ENCODE data around the gene XPO4. TPM values are rescaled to one million over a fixed set of nuclear protein-coding genes. Genes with fewer than 3 reads are reported as not detected.
"Not testable (repeated sequence)": the region's sequence is repeated elsewhere in the genome, so short reads cannot be mapped to it uniquely, and the experiment has no call there.

Gene XPO4
- total RNA-seq, 1 experiment from 2014 or later = 25.2 TPM

DNA sequence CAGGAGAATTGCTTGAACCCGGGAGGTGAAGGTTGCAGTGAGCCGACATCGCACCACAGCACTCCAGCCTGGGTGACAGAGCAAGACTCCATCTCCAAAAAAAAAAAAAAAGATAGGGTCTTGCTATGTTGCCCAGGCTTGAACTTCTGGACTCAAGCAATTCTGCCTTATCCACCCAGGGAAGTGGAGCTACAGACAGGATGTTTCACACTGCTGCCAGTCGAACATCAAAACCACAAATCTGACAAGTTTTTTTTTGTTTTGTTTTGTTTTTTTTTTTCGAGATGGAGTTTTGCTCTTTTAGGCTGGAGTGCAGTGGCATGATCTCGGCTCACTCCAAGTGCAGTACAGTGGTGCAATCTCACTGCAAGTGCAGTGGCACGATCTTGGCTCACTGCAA, 10.8 kb downstream of the XPO4 start:
- DNase-seq (ENCODE audit: extremely low read depth, low read depth) = no peak

DNA sequence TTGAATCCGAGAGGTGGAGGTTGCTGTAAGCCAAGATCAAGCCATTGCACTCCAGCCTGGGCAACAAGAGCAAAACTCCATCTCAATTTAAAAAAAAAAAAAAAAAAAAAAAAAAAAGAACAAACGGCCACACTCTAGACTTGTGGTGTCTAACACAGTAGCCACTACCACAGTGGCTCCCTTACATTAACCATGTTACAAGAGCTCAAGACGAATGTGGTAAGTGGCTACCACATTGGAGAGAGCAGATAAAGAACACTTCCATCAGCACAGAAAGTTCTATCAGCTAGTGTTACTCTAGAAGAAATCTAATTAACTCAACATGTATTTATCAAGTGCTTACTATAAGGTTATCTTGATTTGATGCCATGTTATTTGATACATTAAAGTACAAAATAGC, 11.5 kb downstream of the XPO4 start:
- DNase-seq (ENCODE audit: extremely low read depth, low read depth) = no peak

DNA sequence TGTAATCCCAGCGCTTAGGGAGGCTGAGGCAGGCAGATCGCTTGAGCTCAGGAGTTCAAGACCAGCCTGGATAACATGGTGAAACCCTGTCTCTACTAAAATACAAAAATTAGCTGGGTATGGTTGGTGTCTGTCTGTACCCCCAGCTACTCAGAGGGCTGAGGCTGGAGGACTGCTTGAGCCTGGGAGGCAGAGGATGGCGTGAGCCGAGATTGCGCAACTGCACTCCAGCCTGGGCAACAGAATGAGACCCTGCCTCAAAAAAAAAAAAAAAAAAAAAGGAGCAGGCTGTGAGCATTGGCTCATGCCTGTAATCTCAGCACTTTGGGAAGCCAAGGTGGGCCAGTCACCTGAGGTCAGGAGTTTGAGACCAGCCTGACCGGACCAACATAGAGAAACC, 12.0 kb downstream of the XPO4 start:
- not testable (repeated sequence) for DNase-seq (ENCODE audit: extremely low read depth, low read depth)

DNA sequence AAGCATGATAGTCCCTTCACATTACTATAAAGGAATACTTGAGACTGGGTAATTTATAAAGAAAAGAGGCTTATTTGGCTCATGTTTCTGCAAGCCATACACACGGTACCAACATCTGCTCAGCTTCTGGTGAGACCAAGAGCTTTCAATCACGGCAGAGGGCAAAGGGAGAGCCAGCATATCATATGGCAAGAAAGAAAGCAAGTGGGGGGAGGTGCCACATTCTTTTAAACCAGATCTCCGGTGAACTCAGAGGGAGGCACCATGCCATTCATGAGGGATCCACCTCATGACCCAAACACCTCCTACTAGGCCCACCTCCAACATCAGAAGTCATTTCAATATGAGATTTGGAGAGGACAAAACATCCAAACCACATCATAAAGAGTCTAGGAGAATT, 20.3 kb downstream of the XPO4 start:
- DNase-seq (ENCODE audit: extremely low read depth, low read depth) = no peak

DNA sequence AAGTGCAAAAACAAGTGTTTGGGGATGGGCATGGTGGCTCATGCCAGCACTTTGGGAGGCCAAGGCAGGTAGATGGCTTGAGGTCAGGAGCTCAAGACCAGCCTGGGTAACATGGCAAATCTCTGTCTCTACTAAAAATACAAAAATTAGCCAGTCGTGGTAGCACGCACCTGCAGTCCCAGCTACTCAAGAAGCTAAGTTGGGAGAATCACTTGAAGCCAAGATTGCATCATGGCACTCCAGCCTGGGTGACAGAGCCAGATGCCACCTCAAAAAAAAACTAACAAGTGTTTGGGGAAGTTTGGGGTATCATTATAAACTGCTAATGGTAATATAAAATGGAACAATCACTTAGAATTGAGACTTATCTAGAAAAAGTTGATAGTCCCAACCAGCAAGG, 24.6 kb downstream of the XPO4 start:
- no peak for DNase-seq (ENCODE audit: extremely low read depth, low read depth)

DNA sequence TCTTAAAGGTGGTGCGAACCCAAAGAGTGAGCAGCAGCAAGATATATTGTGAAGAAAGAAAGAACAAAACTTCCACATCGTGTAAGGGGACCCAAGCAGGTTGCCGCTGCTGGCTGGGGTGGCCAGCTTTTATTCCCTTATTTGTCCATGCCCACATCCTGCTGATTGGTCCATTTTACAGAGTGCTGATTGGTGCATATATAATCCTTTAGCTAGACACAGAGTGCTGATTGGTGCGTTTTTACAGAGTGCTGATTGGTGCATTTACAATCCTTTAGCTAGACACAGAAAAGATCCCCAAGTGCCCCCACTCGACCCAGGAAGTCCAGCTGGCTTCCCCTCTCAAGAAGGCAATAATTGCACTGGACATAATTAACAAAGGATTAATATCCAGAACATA, 25.7 kb downstream of the XPO4 start:
- not testable (repeated sequence) for DNase-seq (ENCODE audit: extremely low read depth, low read depth)

DNA sequence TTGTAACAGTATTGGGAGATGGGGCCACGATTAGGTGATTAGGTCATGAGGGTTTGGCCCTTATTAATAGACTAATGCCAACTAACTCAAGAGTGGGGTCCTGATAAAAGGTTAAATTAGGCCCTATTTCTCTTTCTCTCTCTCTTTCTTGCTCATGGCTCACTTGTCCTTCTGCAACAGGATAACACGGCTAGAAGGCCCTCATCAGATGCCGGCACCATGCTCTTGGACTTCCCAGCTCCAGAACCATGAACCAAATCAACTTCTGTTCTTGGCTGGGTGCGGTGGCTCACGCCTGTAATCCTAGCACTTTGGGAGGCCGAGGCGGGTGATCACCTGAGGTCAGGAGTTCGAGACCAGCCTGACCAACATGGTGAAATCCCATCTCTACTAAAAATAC, 28.1 kb downstream of the XPO4 start:
- DNase-seq (ENCODE audit: extremely low read depth, low read depth) = not testable (repeated sequence)

DNA sequence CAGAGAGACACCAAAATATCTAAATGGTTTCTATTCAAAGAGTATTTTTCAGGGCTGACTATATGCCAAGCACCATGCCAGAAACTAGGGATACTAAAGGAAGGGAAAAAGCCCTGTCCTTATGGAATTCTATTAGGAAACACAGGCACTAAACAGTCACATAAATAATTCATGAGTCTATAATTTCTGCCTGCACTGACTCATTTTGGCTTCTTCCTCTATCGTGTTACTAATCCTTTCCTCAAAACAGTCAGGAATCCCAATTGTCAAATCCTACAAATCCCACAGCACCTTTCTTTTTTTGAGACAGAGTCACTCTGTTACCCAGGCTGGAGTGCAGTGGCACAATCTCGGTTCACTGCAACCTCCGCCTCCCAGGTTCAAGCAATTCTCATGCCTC, 29.2 kb downstream of the XPO4 start:
- no peak for DNase-seq (ENCODE audit: extremely low read depth, low read depth)

DNA sequence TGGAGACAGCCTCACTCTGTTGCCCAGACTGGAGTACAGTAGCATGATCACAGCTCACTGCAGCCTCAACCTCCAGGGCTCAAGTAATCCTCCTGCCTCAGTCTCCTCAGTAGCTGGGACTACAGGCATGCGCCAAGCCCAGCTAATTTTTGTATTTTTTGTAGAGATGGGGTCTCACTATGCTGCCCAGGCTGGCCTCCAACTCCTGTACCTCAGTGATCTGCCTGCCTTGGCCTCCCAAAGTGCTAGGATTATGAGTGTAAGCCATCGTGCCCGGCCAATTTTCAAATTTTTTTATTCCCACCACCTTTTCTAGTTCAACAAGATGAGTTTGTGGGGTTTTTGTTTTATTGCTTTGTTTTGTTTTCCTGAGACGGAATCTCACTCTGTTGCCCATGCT, 31.7 kb downstream of the XPO4 start:
- DNase-seq (ENCODE audit: extremely low read depth, low read depth) = no peak

DNA sequence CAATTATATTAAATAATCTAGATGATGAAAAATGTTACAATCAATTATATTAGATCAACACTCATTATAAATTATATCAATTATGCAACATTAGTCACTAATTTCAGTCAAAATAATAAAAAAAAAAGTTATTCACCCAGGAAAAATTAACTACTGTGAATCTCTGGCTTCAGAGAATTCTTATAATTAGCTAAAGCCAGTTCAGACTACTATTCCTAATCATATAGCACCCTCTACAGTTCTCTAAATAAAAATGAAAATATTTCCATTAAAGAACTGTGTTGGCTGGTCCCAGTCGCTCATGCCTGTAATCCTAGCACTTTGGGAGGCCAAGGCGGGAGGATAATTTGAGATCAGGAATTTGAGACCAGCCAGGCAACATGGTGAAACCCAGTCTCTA, 33.0 kb downstream of the XPO4 start:
- no peak for DNase-seq (ENCODE audit: extremely low read depth, low read depth)

DNA sequence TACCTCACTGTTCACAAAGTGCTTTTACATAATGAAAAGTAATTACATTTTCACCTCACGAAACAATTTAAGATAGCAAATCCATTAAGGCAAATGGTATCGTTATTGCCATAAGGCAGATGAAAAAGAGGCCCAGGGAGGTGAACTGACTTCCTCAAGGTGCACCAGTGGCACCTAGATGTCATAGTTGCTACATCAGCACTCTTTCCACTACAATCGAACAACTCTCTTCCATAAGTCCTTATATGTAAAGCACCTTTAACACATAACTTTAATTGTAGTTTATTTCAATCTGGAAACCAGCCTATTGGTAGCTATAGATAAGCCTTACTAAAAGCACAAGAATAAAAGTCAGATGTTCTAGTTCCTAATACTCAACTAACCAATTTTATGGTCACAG, 35.1 kb downstream of the XPO4 start:
- no peak for DNase-seq (ENCODE audit: extremely low read depth, low read depth)

DNA sequence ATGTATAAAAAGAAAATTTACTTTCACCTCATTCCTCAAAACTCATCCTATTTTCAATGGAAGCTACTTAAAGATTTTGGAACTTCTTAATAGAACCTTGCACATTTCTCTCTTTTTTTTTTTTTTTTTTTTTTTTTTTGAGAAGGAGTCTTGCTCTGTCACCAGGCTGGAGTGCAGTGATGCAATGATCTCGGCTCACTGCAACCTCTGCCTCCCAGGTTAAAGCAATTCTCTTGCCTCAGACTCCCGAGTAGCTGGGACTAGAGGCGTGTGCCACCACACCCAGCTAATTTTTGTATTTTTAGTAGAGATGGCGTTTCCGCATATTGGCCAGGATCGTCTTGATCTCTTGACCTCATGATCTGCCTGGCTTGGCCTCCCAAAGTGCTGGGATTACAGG, 40.9 kb downstream of the XPO4 start:
- DNase-seq (ENCODE audit: extremely low read depth, low read depth) = not testable (repeated sequence)

DNA sequence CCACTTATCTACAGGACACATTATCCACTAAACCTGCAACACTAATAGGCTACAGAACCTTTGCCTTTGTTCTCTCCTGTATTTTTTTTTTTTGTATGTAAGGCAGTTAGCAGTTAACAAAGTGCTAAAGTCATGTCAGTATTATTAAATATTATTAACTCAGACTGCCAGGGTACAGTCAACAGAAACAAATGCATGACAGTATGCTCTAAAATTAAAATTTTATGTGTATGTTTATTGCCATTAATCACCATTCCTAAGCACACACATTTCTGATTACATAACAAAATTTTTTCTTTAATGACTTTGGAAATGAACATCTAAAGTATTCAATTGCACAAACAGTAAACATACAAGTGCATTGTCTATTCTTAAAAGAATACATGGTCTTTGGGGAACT, 41.7 kb downstream of the XPO4 start:
- DNase-seq (ENCODE audit: extremely low read depth, low read depth) = no peak

DNA sequence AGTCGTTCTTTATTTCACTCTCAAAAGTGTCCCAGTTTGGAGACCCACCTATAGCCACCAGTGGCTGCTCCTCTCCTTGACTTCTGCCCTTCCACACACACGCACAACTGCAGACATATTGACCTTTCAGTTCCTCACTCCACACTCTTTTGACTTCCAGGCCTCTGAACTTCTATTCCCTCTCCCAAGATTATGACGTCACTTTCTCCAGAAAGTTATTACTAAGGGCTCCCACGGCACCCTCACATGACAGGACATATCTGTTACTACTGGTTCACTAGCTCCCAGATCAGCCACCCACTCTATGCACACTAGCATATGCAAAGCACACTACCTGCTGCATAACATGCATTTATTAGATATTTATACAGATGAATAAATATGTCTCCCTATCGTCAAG, 45.9 kb downstream of the XPO4 start:
- no peak for DNase-seq (ENCODE audit: extremely low read depth, low read depth)

DNA sequence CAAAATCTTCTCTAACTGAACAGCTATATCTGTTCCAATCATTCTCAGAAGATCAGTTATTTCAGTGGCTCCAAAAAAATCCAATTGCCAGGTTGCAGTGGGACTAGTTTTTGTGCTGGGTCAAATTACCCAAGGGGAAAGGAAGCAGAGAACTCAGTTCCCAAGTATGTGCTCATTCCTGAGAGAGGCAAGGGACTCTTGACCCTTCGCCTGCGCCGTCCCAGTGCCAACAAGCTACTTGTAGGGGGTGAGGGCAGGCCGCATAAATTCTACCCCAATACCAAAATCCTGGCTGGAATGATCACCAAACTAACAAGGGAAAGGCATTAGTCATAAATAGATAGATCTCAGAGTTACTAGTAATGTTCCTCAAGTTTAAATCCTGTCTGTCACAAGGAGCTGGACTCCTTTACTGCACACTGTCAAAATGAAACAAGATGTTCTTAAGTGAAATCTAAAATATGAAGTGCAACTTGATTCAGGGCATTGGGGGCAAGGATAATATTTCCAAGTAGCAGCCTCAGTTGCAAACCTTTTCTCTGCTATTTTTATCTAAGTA, 50.6 kb downstream of the XPO4 start:
- DNase-seq (ENCODE audit: extremely low read depth, low read depth) = no peak

DNA sequence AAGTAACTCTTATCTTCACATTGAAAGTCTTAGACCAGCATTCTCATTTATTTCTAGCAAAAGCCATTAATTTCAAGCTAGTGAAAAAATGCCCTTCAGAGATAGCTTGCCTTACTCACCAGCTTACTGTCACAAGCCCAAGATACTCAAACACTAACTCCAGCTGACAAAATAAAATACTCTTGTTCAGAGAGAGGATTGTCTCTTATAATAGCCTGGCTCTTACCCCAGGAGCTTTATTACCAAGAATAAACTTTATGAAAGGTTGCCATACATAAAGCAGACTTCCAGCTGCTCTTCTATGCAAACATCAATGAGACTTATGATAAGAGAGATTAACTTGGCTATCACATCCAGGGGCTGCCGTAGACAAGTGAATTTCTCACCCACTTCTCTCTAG, 53.6 kb downstream of the XPO4 start:
- no peak for DNase-seq (ENCODE audit: extremely low read depth, low read depth)

DNA sequence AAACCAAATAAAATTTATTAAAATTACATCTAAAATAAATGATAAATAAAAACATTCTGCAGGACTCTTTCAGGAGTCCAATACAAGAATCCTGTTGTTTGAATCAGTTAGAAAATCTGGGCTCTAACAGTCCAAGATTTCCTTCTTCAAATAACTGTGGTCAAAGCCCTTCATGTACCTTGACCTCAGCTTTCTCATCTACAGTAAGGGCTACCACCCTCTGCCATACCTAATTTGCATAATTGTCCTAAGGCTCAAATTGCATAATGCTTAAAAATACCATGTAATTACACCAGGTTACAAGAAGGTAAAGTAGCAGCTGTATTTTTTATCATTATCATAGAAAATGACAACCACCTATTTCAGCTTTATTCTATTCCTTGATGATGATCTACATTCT, 54.3 kb downstream of the XPO4 start:
- no peak for DNase-seq (ENCODE audit: extremely low read depth, low read depth)

DNA sequence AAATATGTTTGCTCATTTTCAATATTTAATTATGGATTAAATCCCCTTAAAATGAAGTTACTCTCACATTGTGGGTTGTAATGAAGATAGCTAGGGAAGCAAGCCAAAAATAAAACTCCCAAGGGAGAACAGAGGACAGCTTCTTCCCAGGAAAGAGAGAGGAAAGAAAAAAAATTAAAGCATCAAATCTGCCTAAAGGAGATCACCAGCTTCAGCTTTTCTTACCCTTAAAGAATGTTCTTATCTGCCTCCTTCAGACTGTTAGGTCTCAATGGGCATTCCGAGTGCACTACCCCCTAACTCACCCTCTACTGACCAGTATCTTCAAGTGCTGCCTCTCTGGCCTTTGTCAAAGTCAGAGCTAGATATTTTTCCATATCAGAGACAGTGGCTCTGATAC, 55.2 kb downstream of the XPO4 start:
- DNase-seq (ENCODE audit: extremely low read depth, low read depth) = no peak

DNA sequence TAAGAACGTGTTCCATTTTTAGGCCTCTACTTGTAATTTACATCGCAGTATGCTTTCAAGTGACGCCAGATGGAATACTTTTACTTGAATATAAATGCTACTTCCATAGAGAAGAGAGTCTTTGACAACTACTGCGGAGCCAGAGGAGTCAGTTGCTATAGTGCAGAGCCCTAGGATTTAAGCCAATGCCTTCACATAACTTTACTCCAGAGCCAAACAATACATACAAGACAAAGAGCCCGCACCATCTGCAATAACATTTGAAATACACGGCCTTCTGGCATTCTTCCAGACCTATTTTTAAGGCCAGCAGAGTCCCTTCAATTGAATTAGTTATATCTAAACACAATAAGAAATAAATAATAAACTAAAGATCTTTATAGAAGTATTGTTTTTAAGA, 59.4 kb downstream of the XPO4 start:
- DNase-seq (ENCODE audit: extremely low read depth, low read depth) = no peak

DNA sequence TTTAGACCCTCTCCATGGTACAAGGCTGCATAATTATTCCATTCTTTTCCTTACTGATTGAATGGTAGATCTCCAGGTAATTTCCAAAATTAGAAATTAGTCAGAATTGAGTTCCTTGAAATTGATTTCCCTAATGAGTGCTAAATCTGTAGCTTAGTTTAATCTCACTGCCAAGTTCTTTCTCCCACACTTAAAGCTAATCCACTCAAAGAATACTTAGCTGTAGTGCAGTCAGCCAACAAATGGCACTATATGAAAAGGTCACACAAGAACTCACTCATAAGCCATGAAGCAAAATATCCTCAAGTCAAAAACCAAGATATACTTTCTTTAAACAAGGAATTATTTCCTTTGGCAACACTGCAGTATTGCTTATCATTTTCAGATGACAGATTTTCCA, 62.0 kb downstream of the XPO4 start:
- DNase-seq (ENCODE audit: extremely low read depth, low read depth) = no peak

DNA sequence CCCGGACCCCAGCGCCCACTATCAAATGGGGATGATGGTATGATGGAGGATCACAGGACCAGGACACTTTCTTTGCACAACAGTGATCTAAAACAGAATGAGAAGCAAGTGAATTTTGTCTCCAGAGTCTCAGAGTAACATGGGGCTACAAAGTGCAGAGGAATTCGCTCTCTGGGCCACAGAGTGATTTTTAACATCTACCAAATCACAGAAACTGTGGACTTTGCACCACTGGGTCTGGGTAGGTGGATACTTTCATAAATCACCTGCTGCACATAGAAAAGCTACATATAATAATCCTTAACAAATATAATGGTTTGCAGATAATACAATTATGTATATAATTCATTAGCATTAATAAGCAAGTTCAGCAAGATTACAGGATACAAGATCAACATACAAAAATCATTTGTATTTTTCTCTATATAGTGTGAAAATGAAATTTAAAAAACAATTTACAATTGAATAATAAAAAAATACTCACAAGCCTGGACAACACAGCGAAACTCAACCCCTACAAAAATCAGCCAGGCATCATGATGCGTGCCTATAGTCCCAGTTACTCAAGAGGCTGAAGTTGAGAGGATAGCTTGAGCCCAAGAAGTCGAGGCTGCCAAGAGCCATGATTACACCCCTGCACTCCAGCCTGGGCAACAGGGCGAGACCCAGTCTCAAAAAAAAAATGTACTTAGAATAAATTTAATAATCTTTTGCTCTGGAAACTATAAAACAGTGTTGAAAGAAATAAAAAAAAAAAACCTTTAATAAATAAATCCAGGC, 68.5 kb downstream of the XPO4 start:
- DNase-seq (ENCODE audit: extremely low read depth, low read depth) = no peak

DNA sequence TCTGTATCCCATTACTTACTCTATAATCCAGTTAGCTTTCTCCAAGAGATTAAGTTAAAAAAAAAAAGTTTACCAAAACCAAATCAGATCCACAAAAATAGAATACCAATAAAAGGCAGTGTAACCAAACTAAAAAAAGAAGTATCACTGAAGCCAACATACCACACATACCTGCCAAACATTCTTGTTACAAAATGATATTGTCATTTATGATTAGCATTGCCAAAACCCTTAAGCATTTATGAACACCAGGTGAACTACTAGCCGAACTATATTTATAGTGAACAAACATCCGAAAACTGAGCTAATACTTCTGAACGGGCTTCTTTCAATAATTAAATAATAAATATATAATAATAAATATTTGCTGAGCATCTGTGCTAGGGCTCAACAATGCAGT, 69.7 kb downstream of the XPO4 start:
- no peak for DNase-seq (ENCODE audit: extremely low read depth, low read depth)

DNA sequence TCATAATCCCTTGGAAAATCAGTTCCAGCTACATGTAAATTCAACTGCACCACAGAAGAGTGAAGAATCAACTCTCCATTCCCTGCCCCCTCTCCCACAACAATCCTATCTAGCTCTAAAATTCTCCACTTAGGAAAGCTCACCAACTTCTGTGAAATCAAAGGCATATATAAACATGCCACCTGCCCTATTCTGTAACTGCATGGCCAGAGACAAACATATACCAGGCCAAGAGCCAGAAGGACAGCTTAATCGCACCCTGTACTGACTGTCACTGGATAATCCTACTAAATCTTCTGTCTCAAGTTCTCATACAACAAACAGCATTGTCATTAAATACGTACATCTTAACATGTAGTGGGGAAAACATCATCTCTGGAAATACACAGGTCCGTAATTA, 70.6 kb downstream of the XPO4 start:
- no peak for DNase-seq (ENCODE audit: extremely low read depth, low read depth)

All from NCI-H460 (cell line).